Skeletal muscle tissue (tissue), 4 donors: ENCODE results near the gene CFAP57. TPM values are rescaled to one million over a fixed set of nuclear protein-coding genes. Genes with fewer than 3 reads are reported as not detected.
A peak's percentile ranks its signal among the peaks of the same experiment; 100 is the strongest.

Experiments used
- H3K27ac ChIP-seq: one replicate; pipeline ENCODE4 v1.7.0; 2013; ENCODE audit warnings: mild to moderate bottlenecking, low read depth, low read length, inconsistent platforms
- H3K27me3 ChIP-seq, 3 donors: one replicate each; pipeline ENCODE4 v1.7.0; 2013; ENCODE audit warnings: low read length in 3 of 3; ENCODE audit not compliant: control insufficient read depth in 3 of 3, insufficient read depth in 3 of 3
- H3K36me3 ChIP-seq, 3 donors: one replicate each; pipeline ENCODE4 v1.7.0; 2013; ENCODE audit warnings: low read length in 3 of 3; ENCODE audit not compliant: control insufficient read depth in 3 of 3, insufficient read depth in 3 of 3
- H3K4me1 ChIP-seq, 3 donors: one replicate each; pipeline ENCODE4 v1.7.0; 2013; ENCODE audit warnings: low read length in 3 of 3, mild to moderate bottlenecking in 3 of 3; ENCODE audit not compliant: control insufficient read depth in 3 of 3, insufficient read depth in 3 of 3
- H3K4me3 ChIP-seq, 3 donors: one replicate each; pipeline ENCODE4 v1.7.0; 2013; ENCODE audit warnings: low read length in 3 of 3
- H3K9ac ChIP-seq, 3 donors: one replicate each; pipeline ENCODE4 v1.7.0; 2013; ENCODE audit warnings: low read length in 3 of 3, mild to moderate bottlenecking in 3 of 3, moderate library complexity in 2 of 3, low read depth in 1 of 3
- H3K9me3 ChIP-seq, 3 donors: one replicate each; pipeline ENCODE4 v1.7.0; 2013; ENCODE audit warnings: low read length in 3 of 3; ENCODE audit not compliant: control insufficient read depth in 3 of 3
- total RNA-seq: library from RNA; depleted of rRNA; stranded (reverse); fragments of >200 nt; gene quantifications from one replicate; pipeline ENCODE4 v1.2.3, GENCODE V29; 2014
- donor health status: Osteomylitis.

CFAP57 gene
- total RNA-seq, 1 donor from 2014 or later: 0.52 TPM

- H3K4me3 ChIP-seq: no peak overlapping the region
- no peaks in the 10 kb centered on the region for H3K9me3 ChIP-seq
- no peaks in the 10 kb centered on the region for H3K4me1 ChIP-seq
- H3K9ac ChIP-seq: no peak overlapping the region
- no peak overlapping the region for H3K27ac ChIP-seq
- H3K36me3 ChIP-seq: no peaks in the 10 kb centered on the region
- peaks cover 0 to under 1% (median 0%) of the 10 kb centered on the region in 3 donors for H3K27me3 ChIP-seq
Measured at GRCh38 chr1:43220905-43221778, 49.0 kb downstream of the CFAP57 start.

- H3K9me3 ChIP-seq: no peaks in the 10 kb centered on the region
- H3K36me3 ChIP-seq: no peaks in the 10 kb centered on the region
- no peak overlapping the region for H3K27ac ChIP-seq
- no peaks in the 10 kb centered on the region for H3K4me1 ChIP-seq
- H3K27me3 ChIP-seq: no peaks in the 10 kb centered on the region
- no peak overlapping the region for H3K9ac ChIP-seq
- no peak overlapping the region for H3K4me3 ChIP-seq
Measured at GRCh38 chr1:43221797-43222196, 49.7 kb downstream of the CFAP57 start.

GRCh38 chr1:43222879-43223278 is 50.7 kb downstream of the CFAP57 start:
- H3K27ac ChIP-seq: no peak overlapping the region
- no peaks in the 10 kb centered on the region for H3K27me3 ChIP-seq
- no peaks in the 10 kb centered on the region for H3K36me3 ChIP-seq
- no peak overlapping the region for H3K9ac ChIP-seq
- no peaks in the 10 kb centered on the region for H3K9me3 ChIP-seq
- H3K4me3 ChIP-seq: no peak overlapping the region
- H3K4me1 ChIP-seq: peaks cover 0 to 3% (median 3%) of the 10 kb centered on the region in 3 donors

GRCh38 chr1:43225168-43225567 is 53.0 kb downstream of the CFAP57 start:
- Histone ChIP-seq H3K4me1 (peaks cover 0 to 3% (median 3%) of the 10 kb centered on the region in 3 donors), H3K27me3 (no peaks in the 10 kb centered on the region), H3K9ac (no peak overlapping the region), H3K9me3 (no peaks in the 10 kb centered on the region), H3K27ac (no peak overlapping the region), H3K4me3 (no peak overlapping the region), H3K36me3 (no peaks in the 10 kb centered on the region)

- H3K36me3 ChIP-seq: no peaks in the 10 kb centered on the region
- no peak overlapping the region for H3K4me3 ChIP-seq
- H3K27ac ChIP-seq: no peak overlapping the region
- H3K27me3 ChIP-seq: no peaks in the 10 kb centered on the region
- H3K9ac ChIP-seq: peak overlapping the region in 1 of 3 donors; percentile 20
- no peaks in the 10 kb centered on the region for H3K9me3 ChIP-seq
- peaks cover 0 to 4% (median 3%) of the 10 kb centered on the region in 3 donors for H3K4me1 ChIP-seq
Measured at GRCh38 chr1:43227143-43227764, 55.1 kb downstream of the CFAP57 start.

GRCh38 chr1:43229826-43230780 is 58.0 kb downstream of the CFAP57 start:
- no peaks in the 10 kb centered on the region for H3K27me3 ChIP-seq

GRCh38 chr1:43232074-43232473 is 59.9 kb downstream of the CFAP57 start:
- Histone ChIP-seq H3K27me3 (peaks cover 0 to 4% (median 0%) of the 10 kb centered on the region in 3 donors), H3K27ac (no peak overlapping the region), H3K9me3 (no peaks in the 10 kb centered on the region), H3K36me3 (no peaks in the 10 kb centered on the region), H3K9ac (no peak overlapping the region), H3K4me3 (no peak overlapping the region), H3K4me1 (peaks cover 6 to 9% (median 8%) of the 10 kb centered on the region in 3 donors)

More at GRCh38 chr1:43229826-43230780, 58.0 kb downstream of the CFAP57 start:
- Histone ChIP-seq H3K9me3 (no peaks in the 10 kb centered on the region), H3K4me1 (peaks cover 6 to 10% (median 9%) of the 10 kb centered on the region in 3 donors), H3K27ac (no peak overlapping the region), H3K9ac (no peak overlapping the region), H3K36me3 (no peaks in the 10 kb centered on the region), H3K4me3 (no peak overlapping the region)

GRCh38 chr1:43232482-43232881 is 60.4 kb downstream of the CFAP57 start:
- no peak overlapping the region for H3K9ac ChIP-seq
- H3K4me1 ChIP-seq: peaks cover 6 to 7% (median 7%) of the 10 kb centered on the region in 3 donors
- no peak overlapping the region for H3K27ac ChIP-seq
- H3K27me3 ChIP-seq: peaks cover 0 to 4% (median 0%) of the 10 kb centered on the region in 3 donors
- no peaks in the 10 kb centered on the region for H3K36me3 ChIP-seq
- no peak overlapping the region for H3K4me3 ChIP-seq
- H3K9me3 ChIP-seq: no peaks in the 10 kb centered on the region

- H3K9ac ChIP-seq: no peak overlapping the region
- H3K36me3 ChIP-seq: no peaks in the 10 kb centered on the region
- H3K9me3 ChIP-seq: no peaks in the 10 kb centered on the region
- no peak overlapping the region for H3K4me3 ChIP-seq
- peaks cover 6 to 11% (median 7%) of the 10 kb centered on the region in 3 donors for H3K4me1 ChIP-seq
- peaks cover 0 to 4% (median 0%) of the 10 kb centered on the region in 3 donors for H3K27me3 ChIP-seq
- no peak overlapping the region for H3K27ac ChIP-seq
Measured at GRCh38 chr1:43233631-43234030, 61.5 kb downstream of the CFAP57 start.
